Keratinocyte (primary cell): ENCODE measurements around the gene ARL4D. TPM values are rescaled to one million over a fixed set of nuclear protein-coding genes. Genes with fewer than 3 reads are reported as not detected.

Experiments used
- DNase-seq: peaks from one replicate; pipeline ENCODE4 v3.0.0-alpha.2; 2011; ENCODE audit warnings: low read depth, missing footprints, low spot score
- FAIRE-seq: peaks from 2 replicates; lab custom pipeline; 2011; peaks lifted over from hg19 to GRCh38; lab: Jason Lieb, UNC
- H2AFZ ChIP-seq: 2 replicates; pipeline ENCODE4 v1.6.0; 2012; ENCODE audit warnings: low read length, control low read depth, inconsistent platforms; ENCODE audit not compliant: control insufficient read depth
- H3K27ac ChIP-seq: 2 replicates; pipeline ENCODE4 v1.5.1; 2011; ENCODE audit warnings: low read length; ENCODE audit not compliant: control insufficient read depth, insufficient read depth
- H3K27me3 ChIP-seq: 3 replicates; pipeline ENCODE4 v1.6.0; 2011; ENCODE audit warnings: low read length; ENCODE audit not compliant: control insufficient read depth, insufficient read depth; ENCODE audit errors: extremely low read depth
- H3K36me3 ChIP-seq, 2 experiments: 2 replicates in 1 of 2; 3 replicates in 1 of 2; pipeline ENCODE4 v1.5.1; 2011; ENCODE audit warnings: low read length in 2 of 2, mild to moderate bottlenecking in 1 of 2; ENCODE audit not compliant: control insufficient read depth in 2 of 2, insufficient read depth in 2 of 2; ENCODE audit errors: extremely low read depth in 1 of 2
- H3K4me1 ChIP-seq: 3 replicates; pipeline ENCODE4 v1.5.1; 2011; ENCODE audit warnings: low read length; ENCODE audit not compliant: control insufficient read depth, insufficient read depth; ENCODE audit errors: extremely low read depth
- H3K4me2 ChIP-seq: 3 replicates; pipeline ENCODE4 v1.6.0; 2011; ENCODE audit warnings: low read depth, low read length; ENCODE audit not compliant: control insufficient read depth, insufficient read depth; ENCODE audit errors: extremely low read depth
- H3K4me3 ChIP-seq, 3 experiments: fragments of 200-600 bp in 1 of 3; sonication (generic) in 1 of 3; 2 replicates in 2 of 3; 3 replicates in 1 of 3; pipeline ENCODE4 v1.5.1; 2011 to 2016; ENCODE audit warnings: low read length in 3 of 3, mild to moderate bottlenecking in 3 of 3, control low read depth in 2 of 3, inconsistent platforms in 1 of 3, low read depth in 1 of 3, mixed read lengths in 1 of 3, mixed run types in 1 of 3, moderate library complexity in 1 of 3; ENCODE audit not compliant: control insufficient read depth in 2 of 3, insufficient read depth in 2 of 3; ENCODE audit errors: extremely low read depth in 1 of 3
- H3K79me2 ChIP-seq: 2 replicates; pipeline ENCODE4 v1.6.0; 2012; ENCODE audit warnings: low read length; ENCODE audit not compliant: control insufficient read depth, insufficient read depth
- H3K9ac ChIP-seq: 3 replicates; pipeline ENCODE4 v1.6.0; 2011; ENCODE audit warnings: low read length; ENCODE audit not compliant: control insufficient read depth, insufficient read depth; ENCODE audit errors: extremely low read depth
- H3K9me1 ChIP-seq: 3 replicates; pipeline ENCODE4 v1.6.0; 2011; ENCODE audit warnings: low read length; ENCODE audit not compliant: control insufficient read depth, insufficient read depth; ENCODE audit errors: extremely low read depth
- H3K9me3 ChIP-seq: 2 replicates; pipeline ENCODE4 v1.5.1; 2012; ENCODE audit warnings: low read depth, low read length; ENCODE audit not compliant: control insufficient read depth
- H4K20me1 ChIP-seq: 3 replicates; pipeline ENCODE4 v1.6.0; 2011; ENCODE audit warnings: low read length; ENCODE audit not compliant: control insufficient read depth, insufficient read depth; ENCODE audit errors: extremely low read depth
- EZH2 ChIP-seq: IDR thresholded peaks from one replicate; pipeline ENCODE4 v1.6.1; 2012; ENCODE audit warnings: inconsistent platforms, mild to moderate bottlenecking, low read length, moderate library complexity
- dilution Hi-C: fragments of 300-500 bp; cut with MboI; formaldehyde crosslinking; loops from one replicate; pipeline ENCODE4 v1.7.0; 2020; ENCODE audit warnings: low sequenced_read_pairs; ENCODE audit not compliant: extremely low pct_ligation_motif_present
- polyA plus RNA-seq, 5 experiments: library from polyadenylated mRNA; depleted of rRNA in 3 of 5; stranded (reverse) in 3 of 5; stranded (forward) in 1 of 5; unstranded in 1 of 5; fragments of >200 nt; gene quantifications; 1 replicate in 1 of 5; 2 replicates in 3 of 5; 3 replicates in 1 of 5; pipeline versions ENCODE4 v1.2.1 to v1.2.3, GENCODE V29; 2011 to 2012; ENCODE audit warnings: missing spikeins in 2 of 5, low read depth in 1 of 5, low replicate concordance in 1 of 5
- TF ChIP-seq, protein P1 (sequence below), 3 experiments: IDR thresholded peaks in 1 of 3; conservative IDR thresholded peaks in 1 of 3; optimal IDR thresholded peaks in 1 of 3; 2 replicates in 2 of 3; 3 replicates in 1 of 3; pipeline versions ENCODE3 to v1.5.1; 2011; ENCODE audit warnings: low read length in 3 of 3, mild to moderate bottlenecking in 3 of 3, moderate library complexity in 2 of 3, control low read depth in 1 of 3, inconsistent platforms in 1 of 3; ENCODE audit not compliant: insufficient read depth in 2 of 3; ENCODE audit errors: extremely low read depth in 1 of 3

The ARL4D gene
- polyA plus RNA-seq, 1 donor (not counting 4 experiments of a cell fraction or from before 2014, with no cell fraction given): 36.5 TPM

DNA sequence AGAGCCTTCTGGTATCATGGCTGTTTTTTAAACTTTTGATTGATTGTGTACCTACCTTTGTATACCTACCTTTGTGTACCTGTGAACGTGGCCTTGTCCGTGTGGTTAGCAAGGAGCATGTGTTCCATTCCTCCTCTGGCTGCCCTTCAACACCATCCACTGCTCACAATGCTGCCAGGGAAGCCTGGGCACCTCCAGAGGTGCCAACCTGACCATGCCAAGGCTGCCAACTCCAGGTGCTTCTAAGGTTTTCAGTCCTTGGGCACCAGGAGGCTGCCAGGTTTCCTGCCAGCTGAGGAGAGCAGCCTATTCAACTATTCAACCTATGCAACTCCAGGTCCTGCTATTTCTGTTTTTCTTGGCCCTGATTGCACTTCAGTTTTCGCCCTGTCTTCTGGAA, 17.6 kb upstream of the ARL4D start:
- TF ChIP-seq, protein P1, sequence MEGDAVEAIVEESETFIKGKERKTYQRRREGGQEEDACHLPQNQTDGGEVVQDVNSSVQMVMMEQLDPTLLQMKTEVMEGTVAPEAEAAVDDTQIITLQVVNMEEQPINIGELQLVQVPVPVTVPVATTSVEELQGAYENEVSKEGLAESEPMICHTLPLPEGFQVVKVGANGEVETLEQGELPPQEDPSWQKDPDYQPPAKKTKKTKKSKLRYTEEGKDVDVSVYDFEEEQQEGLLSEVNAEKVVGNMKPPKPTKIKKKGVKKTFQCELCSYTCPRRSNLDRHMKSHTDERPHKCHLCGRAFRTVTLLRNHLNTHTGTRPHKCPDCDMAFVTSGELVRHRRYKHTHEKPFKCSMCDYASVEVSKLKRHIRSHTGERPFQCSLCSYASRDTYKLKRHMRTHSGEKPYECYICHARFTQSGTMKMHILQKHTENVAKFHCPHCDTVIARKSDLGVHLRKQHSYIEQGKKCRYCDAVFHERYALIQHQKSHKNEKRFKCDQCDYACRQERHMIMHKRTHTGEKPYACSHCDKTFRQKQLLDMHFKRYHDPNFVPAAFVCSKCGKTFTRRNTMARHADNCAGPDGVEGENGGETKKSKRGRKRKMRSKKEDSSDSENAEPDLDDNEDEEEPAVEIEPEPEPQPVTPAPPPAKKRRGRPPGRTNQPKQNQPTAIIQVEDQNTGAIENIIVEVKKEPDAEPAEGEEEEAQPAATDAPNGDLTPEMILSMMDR (optimal IDR thresholded peaks at IDR 0.05 in 1 of 3, IDR thresholded peaks at IDR 0.05 in 1 of 3, conservative IDR thresholded peaks at IDR 0.05 in 1 of 3; ENCODE audit: extremely low read depth in 1 of 3, insufficient read depth in 2 of 3, low read length in 3 of 3): no peak
- TF ChIP-seq EZH2: no peak
- no peaks in the 10 kb centered on the region for H3K9me1 ChIP-seq
- no peak for FAIRE-seq
- no peak overlapping the region for H3K4me3 ChIP-seq
- no peak overlapping the region for H3K9ac ChIP-seq
- no peaks in the 10 kb centered on the region for H3K79me2 ChIP-seq
- DNase-seq: no peak
- H3K27me3 ChIP-seq: no peaks in the 10 kb centered on the region
- H4K20me1 ChIP-seq: no peaks in the 10 kb centered on the region
- dilution Hi-C loops: no loop called here
- peaks cover 11% of the 10 kb centered on the region for H3K4me1 ChIP-seq
- H3K36me3 ChIP-seq: no peaks in the 10 kb centered on the region
- no peak overlapping the region for H3K4me2 ChIP-seq
- H2AFZ ChIP-seq: no peak overlapping the region
- no peak overlapping the region for H3K27ac ChIP-seq
- H3K9me3 ChIP-seq: peaks cover 8% of the 10 kb centered on the region

DNA sequence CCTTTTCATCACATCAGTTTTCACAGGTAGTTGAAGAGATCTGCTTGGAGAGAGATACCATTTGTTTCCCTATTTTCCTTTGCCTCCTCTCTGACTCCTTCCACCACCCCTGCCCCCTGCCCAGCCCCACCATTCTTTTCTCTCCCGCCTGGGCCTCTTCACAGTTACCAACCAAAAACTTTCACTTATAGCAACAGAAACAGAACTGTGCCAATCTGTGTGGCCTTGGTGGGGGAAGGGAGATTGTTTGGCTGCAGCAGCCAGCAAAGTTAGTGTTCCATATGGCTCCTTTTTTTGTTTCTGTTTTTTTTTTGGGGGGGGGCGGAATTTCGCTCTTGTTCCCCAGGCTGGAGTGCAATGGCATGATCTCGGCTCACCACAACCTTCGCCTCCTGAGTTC, 17.2 kb upstream of the ARL4D start:
- no peaks in the 10 kb centered on the region for H3K36me3 ChIP-seq
- no peaks in the 10 kb centered on the region for H3K27me3 ChIP-seq
- H3K9me3 ChIP-seq: peaks cover 8% of the 10 kb centered on the region
- H2AFZ ChIP-seq: no peak overlapping the region
- no peak for DNase-seq
- no peak overlapping the region for H3K9ac ChIP-seq
- dilution Hi-C loops: no loop called here
- H3K4me1 ChIP-seq: peaks cover 11% of the 10 kb centered on the region
- H3K79me2 ChIP-seq: no peaks in the 10 kb centered on the region
- H3K4me2 ChIP-seq: no peak overlapping the region
- H4K20me1 ChIP-seq: no peaks in the 10 kb centered on the region
- FAIRE-seq: no peak
- H3K4me3 ChIP-seq: no peak overlapping the region
- TF ChIP-seq, protein P1 (optimal IDR thresholded peaks at IDR 0.05 in 1 of 3, IDR thresholded peaks at IDR 0.05 in 1 of 3, conservative IDR thresholded peaks at IDR 0.05 in 1 of 3; ENCODE audit: extremely low read depth in 1 of 3, insufficient read depth in 2 of 3, low read length in 3 of 3): no peak
- TF ChIP-seq EZH2: no peak
- H3K27ac ChIP-seq: no peak overlapping the region
- no peaks in the 10 kb centered on the region for H3K9me1 ChIP-seq
